Astrocyte of the cerebellum (primary cell): ENCODE data around the gene CGNL1.

ENCODE experiments used
- DNase-seq: peaks from one replicate; pipeline ENCODE4 v3.0.0-alpha.2; 2011; ENCODE audit warnings: low read depth
- H3K4me3 ChIP-seq: 2 replicates; pipeline ENCODE4 v1.5.1; 2011; ENCODE audit warnings: mild to moderate bottlenecking, low read depth, low read length, moderate library complexity
- in situ Hi-C: cut with HindIII; loops from 2 replicates; pipeline ENCODE4 v1.10.0; 2017; ENCODE audit warnings: low sequenced_read_pairs
- TF ChIP-seq, protein P1 (sequence below): IDR thresholded peaks from 2 replicates; pipeline ENCODE4 v1.5.1; 2012; ENCODE audit warnings: low read length, low read depth, moderate library complexity, mild to moderate bottlenecking; ENCODE audit errors: missing control alignments

The CGNL1 gene

GRCh38 chr15:57533448-57533799, 157.1 kb downstream of the CGNL1 start:
- in situ Hi-C loops = no loop called here
- TF ChIP-seq, protein P1, sequence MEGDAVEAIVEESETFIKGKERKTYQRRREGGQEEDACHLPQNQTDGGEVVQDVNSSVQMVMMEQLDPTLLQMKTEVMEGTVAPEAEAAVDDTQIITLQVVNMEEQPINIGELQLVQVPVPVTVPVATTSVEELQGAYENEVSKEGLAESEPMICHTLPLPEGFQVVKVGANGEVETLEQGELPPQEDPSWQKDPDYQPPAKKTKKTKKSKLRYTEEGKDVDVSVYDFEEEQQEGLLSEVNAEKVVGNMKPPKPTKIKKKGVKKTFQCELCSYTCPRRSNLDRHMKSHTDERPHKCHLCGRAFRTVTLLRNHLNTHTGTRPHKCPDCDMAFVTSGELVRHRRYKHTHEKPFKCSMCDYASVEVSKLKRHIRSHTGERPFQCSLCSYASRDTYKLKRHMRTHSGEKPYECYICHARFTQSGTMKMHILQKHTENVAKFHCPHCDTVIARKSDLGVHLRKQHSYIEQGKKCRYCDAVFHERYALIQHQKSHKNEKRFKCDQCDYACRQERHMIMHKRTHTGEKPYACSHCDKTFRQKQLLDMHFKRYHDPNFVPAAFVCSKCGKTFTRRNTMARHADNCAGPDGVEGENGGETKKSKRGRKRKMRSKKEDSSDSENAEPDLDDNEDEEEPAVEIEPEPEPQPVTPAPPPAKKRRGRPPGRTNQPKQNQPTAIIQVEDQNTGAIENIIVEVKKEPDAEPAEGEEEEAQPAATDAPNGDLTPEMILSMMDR = no peak
- no peak overlapping the region for H3K4me3 ChIP-seq
- no peak for DNase-seq

- DNase-seq = no peak
- no peak overlapping the region for H3K4me3 ChIP-seq
- in situ Hi-C loops = no loop called here
- TF ChIP-seq, protein P1 = no peak
Measured at GRCh38 chr15:57534281-57534680, 158.0 kb downstream of the CGNL1 start.

GRCh38 chr15:57537072-57537471, 160.8 kb downstream of the CGNL1 start:
- DNase-seq = peak; percentile 33
- no peak overlapping the region for H3K4me3 ChIP-seq
- TF ChIP-seq, protein P1 = no peak
- in situ Hi-C loops = no loop called here

DNA sequence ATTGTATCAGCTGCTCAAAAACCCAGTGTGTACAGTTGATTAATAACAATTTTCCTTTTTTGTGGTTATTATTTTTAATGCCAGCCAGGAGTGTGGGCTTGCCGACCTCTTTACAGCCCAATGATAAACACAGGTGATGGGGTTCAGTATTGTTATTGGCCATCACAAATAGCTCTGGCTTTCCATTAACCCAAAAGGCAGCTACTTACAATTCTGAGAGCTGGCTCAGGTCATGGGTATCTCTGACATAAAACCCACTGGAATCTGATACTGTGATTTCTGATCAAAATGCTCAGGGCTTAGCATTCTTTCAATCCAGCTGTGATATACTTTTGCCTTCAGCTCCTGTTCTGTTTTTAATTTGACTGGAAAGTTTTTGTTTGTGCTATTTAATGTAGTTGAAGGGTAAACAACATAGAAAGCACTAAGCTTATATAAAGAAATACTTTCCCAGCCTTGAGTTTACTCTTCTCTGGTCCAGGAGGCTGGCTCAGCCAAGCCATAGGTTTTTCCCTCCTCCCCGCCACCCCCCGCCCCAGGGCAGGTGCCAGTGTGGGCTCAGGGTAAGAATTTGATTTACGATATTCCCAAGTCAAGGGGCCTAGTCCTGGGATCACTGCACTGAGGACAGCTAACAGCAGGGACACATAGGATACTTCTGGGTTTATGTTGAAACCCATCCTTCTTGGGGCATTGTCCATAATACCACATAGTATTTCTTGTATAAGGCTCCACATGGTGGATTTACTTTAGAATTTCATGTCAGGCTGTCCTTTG, 161.4 kb downstream of the CGNL1 start:
- TF ChIP-seq, protein P1 = no peak
- no peak for DNase-seq
- no peak overlapping the region for H3K4me3 ChIP-seq
- in situ Hi-C loops = no loop called here

GRCh38 chr15:57538265-57538529, 161.9 kb downstream of the CGNL1 start:
- H3K4me3 ChIP-seq = no peak overlapping the region
- DNase-seq = no peak
- in situ Hi-C loops = no loop called here
- TF ChIP-seq, protein P1 = no peak

DNA sequence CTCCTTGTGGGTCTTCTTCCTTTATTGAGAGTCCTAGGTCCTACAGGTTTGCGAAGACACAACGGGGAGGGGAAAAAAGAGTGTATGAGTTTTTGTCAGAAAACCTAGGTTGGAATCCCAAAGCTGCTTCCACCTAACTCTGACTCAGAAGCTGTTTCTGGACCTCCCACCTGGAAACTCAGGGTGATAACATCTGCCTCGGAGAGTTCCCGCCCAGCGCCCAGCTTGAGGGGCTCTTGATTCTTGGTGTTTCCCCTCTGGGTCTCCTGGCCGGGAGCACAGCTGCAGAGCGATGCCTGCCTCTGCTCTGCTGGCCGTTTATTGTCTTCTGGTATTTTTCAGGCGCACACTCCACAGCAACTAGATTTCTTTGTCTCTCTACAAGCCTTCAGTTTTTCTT, 162.5 kb downstream of the CGNL1 start:
- no peak for DNase-seq
- H3K4me3 ChIP-seq = no peak overlapping the region
- in situ Hi-C loops = no loop called here
- TF ChIP-seq, protein P1 = no peak
